Left forelimb (tissue), 1 donor: Measurements from ENCODE around the gene AXDND1.

ENCODE experiments used
- DNase-seq: peaks from one replicate; pipeline ENCODE4 v3.0.0-alpha.2; 2018; ENCODE audit warnings: low spot score

Gene AXDND1

DNA sequence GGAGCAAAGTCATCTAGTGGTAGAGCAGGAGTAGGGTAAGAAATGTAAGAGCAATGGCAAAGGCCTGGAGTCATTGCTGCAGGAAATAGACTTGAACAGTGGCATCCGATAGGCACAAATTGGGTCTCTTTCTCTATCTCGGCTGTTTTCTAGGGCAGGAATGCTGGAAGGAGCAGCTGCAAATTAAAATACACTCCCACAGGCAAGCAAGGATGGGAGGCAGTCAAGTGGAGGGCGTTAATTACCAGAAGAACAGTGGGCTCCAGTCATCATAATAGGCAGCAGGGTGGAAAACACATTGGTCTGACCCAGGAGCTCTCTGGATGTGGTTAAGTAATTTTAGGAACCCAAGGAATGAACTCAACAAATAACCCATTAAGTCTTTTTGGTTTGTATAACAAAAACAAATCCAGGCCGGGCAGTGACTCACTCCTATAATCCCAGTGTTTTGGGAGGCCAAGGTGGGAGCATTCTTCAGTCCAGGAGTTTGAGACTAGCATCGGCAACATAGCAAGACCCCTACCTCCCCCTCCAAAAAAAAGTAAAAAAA lies 218.1 kb downstream of the AXDND1 start:
- DNase-seq, result no peak

DNA sequence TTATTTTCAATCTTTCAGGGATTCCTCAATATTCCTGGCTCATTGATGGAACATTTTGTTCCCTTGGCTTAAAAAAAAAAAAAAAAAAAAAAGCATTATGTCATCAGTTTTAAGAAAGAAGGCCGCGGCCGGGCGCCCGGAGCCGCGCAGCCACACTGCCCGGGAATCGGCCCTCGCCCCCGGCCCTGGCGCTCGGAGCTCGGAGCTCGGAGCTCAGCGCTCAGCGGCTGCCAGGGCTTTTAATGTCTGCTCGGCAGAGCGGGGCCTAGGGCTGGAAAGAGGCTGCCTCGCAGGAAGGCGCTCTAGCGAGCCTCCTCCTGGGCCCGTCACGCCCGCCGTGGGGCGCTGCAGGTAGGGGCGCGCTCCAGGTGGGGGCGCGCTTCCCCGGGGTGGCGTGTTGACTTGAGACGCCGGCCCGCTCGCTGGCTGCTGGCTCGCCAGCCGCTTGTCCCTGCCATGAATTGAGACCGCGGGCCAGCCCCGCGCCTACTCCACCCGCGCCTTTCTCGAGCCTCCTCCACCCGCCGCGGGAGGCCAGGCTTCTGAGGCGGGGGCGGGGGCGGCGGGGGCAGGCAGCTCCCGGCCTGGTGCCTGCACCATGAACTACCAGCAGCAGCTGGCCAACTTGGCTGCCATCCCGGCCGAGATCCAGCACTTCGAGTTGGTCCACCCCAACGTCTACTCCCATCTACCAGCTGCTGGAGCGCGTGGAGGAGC lies 220.5 kb downstream of the AXDND1 start:
- peak; percentile 80 for DNase-seq

DNA sequence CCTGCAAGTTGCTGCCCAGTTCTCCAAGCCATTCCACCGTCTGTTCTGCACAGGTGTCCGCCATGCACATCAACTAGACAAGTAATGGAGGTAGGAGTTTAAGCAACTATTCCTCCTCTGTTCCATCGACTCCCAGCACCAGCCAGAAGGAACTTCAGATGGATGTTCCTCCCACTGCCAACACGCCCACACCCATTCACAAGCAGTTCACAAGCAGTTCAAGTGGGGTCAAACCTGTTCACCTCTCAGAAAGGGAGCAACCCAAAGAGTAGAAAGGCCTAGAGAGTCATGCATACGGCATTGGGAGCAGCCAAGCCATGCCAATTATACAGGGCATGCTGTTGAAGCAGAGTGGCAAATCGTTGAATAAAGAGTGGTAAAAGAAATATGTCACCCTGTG lies 221.6 kb downstream of the AXDND1 start:
- no peak for DNase-seq

DNA sequence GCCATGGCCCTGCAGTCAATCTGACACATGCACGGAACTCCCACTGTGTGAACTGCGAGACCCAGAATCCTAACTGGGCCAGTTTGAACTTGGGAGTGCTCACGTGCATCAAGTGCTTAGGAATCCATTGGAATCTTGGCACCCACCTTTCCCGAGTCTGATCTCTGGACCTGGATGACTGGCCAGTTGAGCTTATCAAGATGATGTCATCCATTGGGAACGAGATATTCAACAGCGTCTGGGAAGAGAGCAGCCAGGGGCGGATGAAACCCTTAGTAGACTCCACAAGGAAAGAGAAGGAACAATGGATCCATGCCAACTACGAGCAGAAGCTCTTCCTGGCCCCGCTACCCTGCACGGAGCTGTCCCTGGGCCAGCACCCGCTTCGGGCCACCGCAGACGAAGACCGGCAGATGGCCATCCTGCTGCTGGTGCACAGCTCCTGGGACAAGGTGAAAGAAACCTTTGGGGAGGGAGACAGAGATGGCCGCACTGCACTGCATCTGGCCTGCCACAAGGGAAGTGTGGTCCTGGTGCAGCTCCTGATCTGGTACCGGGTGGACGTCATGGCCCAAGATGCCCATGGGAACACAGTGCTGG lies 222.8 kb downstream of the AXDND1 start:
- no peak for DNase-seq

DNA sequence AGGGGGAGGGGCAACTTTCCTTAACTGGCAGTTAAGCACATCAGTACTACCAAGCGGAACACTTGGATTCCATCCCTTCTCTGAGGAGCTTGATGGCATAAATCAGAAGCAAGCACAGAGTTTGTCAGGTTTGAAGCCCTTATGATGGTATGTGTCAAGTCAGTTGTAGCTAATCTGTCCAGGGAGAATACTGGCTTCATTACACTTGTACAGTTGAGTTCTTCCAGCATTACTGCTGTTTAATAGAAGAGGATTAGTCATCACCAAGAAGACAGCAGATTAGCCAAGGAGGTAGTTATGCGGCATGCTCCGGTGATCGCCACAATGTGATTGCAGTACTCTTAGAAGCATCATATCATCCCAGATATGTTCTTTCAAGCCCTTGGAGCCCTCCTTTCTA lies 223.7 kb downstream of the AXDND1 start:
- DNase-seq, result no peak

GRCh38 chr1:179590671-179591070 lies 224.9 kb downstream of the AXDND1 start:
- no peak for DNase-seq

- DNase-seq, result no peak
These were observed 225.5 kb downstream of the AXDND1 start for GRCh38 chr1:179591253-179591591.

DNA sequence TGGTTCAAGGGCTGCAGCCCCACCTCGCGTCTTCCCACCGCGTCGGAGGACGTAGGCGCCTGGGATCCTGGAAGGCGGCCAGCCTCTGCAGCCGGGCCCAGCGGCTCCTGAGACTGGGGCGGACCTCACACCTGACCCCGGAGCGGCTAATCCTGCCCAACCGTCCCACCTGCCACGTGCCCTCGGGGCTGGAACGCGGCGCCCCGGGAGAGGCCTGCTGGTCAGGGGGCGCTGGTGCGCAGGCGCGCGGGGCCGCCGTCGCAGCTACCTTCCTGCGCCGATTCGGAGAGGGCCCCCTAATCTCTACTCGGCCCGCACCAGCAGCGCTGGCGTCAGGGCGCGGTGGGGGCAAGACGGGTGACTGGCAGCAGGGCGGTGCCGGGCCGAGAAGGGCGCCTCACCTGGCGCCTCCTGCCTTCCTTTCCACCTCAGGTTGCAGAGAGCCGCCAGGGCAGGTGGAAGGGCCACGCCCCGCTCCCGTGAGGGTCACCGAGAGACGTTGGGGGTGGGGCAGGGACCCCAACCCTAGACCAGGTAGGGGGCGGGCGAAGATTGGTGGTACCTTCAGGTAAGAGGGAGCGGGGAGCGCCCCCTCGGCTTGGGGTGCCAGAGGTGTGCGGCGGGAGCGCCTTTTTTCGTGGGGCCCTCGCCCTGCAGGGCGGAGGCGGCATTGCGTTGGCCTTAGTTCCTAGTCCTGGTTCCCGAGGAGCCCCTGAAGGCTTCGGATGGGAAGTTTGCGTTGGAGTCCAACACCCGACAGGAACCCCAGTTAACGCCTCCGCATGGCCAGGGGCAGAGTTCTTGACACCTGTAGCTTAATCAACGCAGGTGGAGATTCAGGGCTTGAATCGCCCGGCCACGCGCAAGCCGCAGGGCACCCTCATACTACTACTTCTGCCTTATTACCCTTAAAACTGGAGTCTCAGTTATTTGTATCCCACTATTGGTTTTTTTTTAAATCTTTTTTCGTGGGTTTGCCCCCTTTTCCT lies 226.1 kb downstream of the AXDND1 start, which contains the start of gene TDRD5:
TDRD5 (plus strand) TSS at position 241 of the 989 bp plus-strand sequence. CDS start 784 bp downstream, outside the sequence.
- no peak for DNase-seq

DNA sequence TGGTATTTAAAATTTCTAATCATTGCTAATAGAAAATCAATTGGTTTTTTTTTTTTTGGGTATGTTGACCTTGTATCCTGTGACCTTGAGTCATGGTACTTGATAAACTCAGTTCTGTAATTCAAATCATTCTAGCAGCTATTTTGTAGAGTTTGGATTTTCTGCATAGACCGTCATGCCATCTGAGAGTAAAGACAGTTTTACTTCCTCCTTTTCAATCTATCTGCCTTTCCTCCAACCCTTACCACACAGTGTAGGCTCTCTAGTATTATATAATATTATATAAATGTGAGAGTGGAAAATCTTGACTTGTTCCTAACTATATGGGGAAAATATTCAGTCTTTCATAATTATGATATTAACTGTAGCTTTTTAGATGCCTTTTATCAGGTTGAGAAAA lies 232.9 kb downstream of the AXDND1 start:
- no peak for DNase-seq

DNA sequence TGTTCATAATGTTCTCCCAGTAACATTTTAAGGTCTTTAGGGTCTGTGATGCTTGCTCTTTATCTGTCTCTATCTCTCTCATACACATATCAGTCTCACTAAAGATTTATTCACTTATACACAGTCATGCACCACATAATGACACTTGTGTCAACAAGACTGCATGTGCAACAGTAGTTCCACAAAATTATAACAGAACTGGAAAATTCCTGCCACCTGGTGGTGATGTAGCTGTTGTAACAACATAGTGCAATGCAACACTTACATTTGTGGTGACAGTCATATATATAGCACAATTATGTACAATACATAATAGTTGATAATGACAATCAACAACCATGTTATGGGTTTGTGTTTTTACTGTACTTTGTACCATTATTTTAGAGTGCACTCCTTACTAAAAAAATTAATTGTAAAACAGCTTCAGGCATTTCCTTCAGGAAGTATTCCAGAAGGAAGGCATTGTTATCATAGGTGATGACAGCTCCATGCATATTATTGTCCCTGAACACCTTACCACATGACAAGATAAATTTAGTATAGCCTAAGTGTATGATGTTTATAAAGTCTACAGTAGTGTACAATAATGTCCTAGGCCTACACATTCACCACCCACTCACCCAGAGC lies 234.0 kb downstream of the AXDND1 start:
- no peak for DNase-seq

DNA sequence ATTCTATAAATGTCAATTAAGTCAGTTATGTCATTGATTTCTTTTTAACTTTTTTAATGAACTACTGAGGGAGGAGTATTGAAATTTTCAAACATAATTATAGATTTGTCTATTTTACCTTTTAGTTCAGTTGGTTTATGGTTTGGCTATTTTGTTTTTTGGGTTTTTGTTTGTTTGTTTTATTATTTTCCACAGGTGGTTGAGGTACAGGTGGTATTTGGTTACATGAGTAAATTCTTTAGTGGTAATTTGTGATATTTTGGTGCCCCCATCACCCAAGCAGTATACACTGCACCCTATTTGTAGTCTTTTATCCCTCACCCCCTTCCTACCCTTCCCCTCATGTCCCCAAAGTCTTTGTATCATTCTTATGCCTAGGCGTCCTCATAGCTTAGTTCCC lies 235.3 kb downstream of the AXDND1 start:
- no peak for DNase-seq
